Uterus (tissue), 4 donors: ENCODE measurements around the gene PTGES3L. TPM values are rescaled to one million over a fixed set of nuclear protein-coding genes. Genes with fewer than 3 reads are reported as not detected.

ENCODE experiments used
- DNase-seq, 2 donors: peaks; one replicate each; pipeline ENCODE4 v3.0.0-alpha.2; 2019 to 2020
- H3K27ac ChIP-seq, 2 donors: fragments of 200-600 bp; sonication (generic); 1 replicate in 1 of 2; 2 replicates in 1 of 2; pipeline ENCODE4 v1.5.1; 2016 to 2018
- H3K27me3 ChIP-seq, 2 donors: fragments of 200-600 bp; sonication (generic); one replicate each; pipeline ENCODE4 v1.5.1; 2018 to 2019; ENCODE audit warnings: control low read depth in 1 of 2
- H3K36me3 ChIP-seq, 2 donors: fragments of 200-600 bp; sonication (generic); one replicate each; pipeline ENCODE4 v1.5.1; 2019; ENCODE audit warnings: control low read depth in 1 of 2
- H3K4me1 ChIP-seq, 2 donors: fragments of 200-600 bp; sonication (generic); one replicate each; pipeline ENCODE4 v1.5.1; 2018 to 2019; ENCODE audit warnings: control low read depth in 1 of 2
- H3K4me3 ChIP-seq, 2 donors: fragments of 200-600 bp; sonication (generic); 1 replicate in 1 of 2; 2 replicates in 1 of 2; pipeline ENCODE4 v1.5.1; 2018 to 2019; ENCODE audit warnings: mild to moderate bottlenecking in 1 of 2
- H3K9me3 ChIP-seq, 2 donors: fragments of 200-600 bp; sonication (generic); one replicate each; pipeline ENCODE4 v1.5.1; 2019; ENCODE audit warnings: control low read depth in 1 of 2
- CTCF ChIP-seq, 4 experiments: fragments of 200-600 bp in 2 of 4; fragments of 450-650 bp in 2 of 4; sonication (generic) in 2 of 4; IDR thresholded peaks; one replicate each; pipeline ENCODE4 v1.5.1; 2016 to 2019; ENCODE audit warnings: antibody characterized with exemption in 4 of 4, mild to moderate bottlenecking in 2 of 4, moderate library complexity in 1 of 4
- POLR2A ChIP-seq, 2 donors: fragments of 450-650 bp; IDR thresholded peaks; one replicate each; pipeline ENCODE4 v1.6.1; 2016; ENCODE audit warnings: antibody characterized with exemption in 2 of 2, mild to moderate bottlenecking in 1 of 2, moderate library complexity in 1 of 2
- intact Hi-C: fragments of 100-400 bp; cut with DNase I; formaldehyde crosslinking; loops from one replicate; pipeline ENCODE4 v1.15.1; 2023; ENCODE audit warnings: low total_unique reads
- total RNA-seq, 4 donors: library from RNA; depleted of rRNA in 3 of 4; stranded (reverse); fragments of >200 nt in 3 of 4; gene quantifications; one replicate each; pipeline versions ENCODE4 v1.1.0 to v1.2.4, GENCODE V29; 2014 to 2023
- donor health status: DM: yes; HTN: yes; CAD: no.

Gene PTGES3L
- total RNA-seq, 4 donors from 2014 or later: 0.51 to 3.7 (median 1.2) TPM; not detected in 1

GRCh38 chr17:42964161-42964932, 15.5 kb downstream of the PTGES3L start, which contains the start of gene AARSD1:
Gene AARSD1, minus strand, starts transcription at chr17:42964454. Its CDS starts 14 bp downstream, at chr17:42964440.
- DNase-seq: peak; percentile 88 to 90
- TF ChIP-seq POLR2A (IDR thresholded peaks at IDR 0.05) (peak; percentile 44 to 72), CTCF (IDR thresholded peaks at IDR 0.05) (peak in 2 of 4 experiments; percentile 8 to 48)
- no peaks in the 10 kb centered on the region for H3K27me3 ChIP-seq
- no peaks in the 10 kb centered on the region for H3K4me1 ChIP-seq
- no peaks in the 10 kb centered on the region for H3K36me3 ChIP-seq
- peak within 1 kb of the TSS; percentile 57 to 74 for H3K4me3 ChIP-seq
- no peaks in the 10 kb centered on the region for H3K9me3 ChIP-seq
- peak within 1 kb of the TSS; percentile 89 to 91 for H3K27ac ChIP-seq
- intact Hi-C loops: no loop called here

GRCh38 chr17:42953669-42954068, 26.2 kb downstream of the PTGES3L start:
- intact Hi-C loops: no loop called here
- Histone ChIP-seq H3K36me3 (no peaks in the 10 kb centered on the region), H3K27me3 (no peaks in the 10 kb centered on the region), H3K4me3 (no peak overlapping the region), H3K9me3 (no peaks in the 10 kb centered on the region), H3K4me1 (no peaks in the 10 kb centered on the region), H3K27ac (no peak overlapping the region)
- TF ChIP-seq POLR2A (IDR thresholded peaks at IDR 0.05): no peak
- no peak for TF ChIP-seq CTCF (IDR thresholded peaks at IDR 0.05)
- no peak for DNase-seq

- no peak overlapping the region for H3K27ac ChIP-seq
- TF ChIP-seq CTCF (IDR thresholded peaks at IDR 0.05) (no peak), POLR2A (IDR thresholded peaks at IDR 0.05) (no peak)
- H3K4me1 ChIP-seq: no peaks in the 10 kb centered on the region
- intact Hi-C loops: no loop called here
- no peaks in the 10 kb centered on the region for H3K36me3 ChIP-seq
- H3K4me3 ChIP-seq: no peak overlapping the region
- no peaks in the 10 kb centered on the region for H3K9me3 ChIP-seq
- no peaks in the 10 kb centered on the region for H3K27me3 ChIP-seq
- no peak for DNase-seq
These were observed 29.7 kb downstream of the PTGES3L start for GRCh38 chr17:42950044-42950783.

GRCh38 chr17:42946812-42947211, 33.1 kb downstream of the PTGES3L start:
- no peak for DNase-seq
- intact Hi-C loops: no loop called here
- TF ChIP-seq CTCF (IDR thresholded peaks at IDR 0.05) (no peak), POLR2A (IDR thresholded peaks at IDR 0.05) (no peak)
- H3K4me1 ChIP-seq: no peaks in the 10 kb centered on the region
- no peak overlapping the region for H3K27ac ChIP-seq
- no peaks in the 10 kb centered on the region for H3K27me3 ChIP-seq
- H3K4me3 ChIP-seq: no peak overlapping the region
- no peaks in the 10 kb centered on the region for H3K9me3 ChIP-seq
- no peaks in the 10 kb centered on the region for H3K36me3 ChIP-seq

- intact Hi-C loops: no loop called here
These were observed 35.7 kb downstream of the PTGES3L start for GRCh38 chr17:42944211-42944610.

More at GRCh38 chr17:42944211-42944610, 35.7 kb downstream of the PTGES3L start:
- Histone ChIP-seq H3K27ac (no peak overlapping the region), H3K27me3 (no peaks in the 10 kb centered on the region), H3K9me3 (no peaks in the 10 kb centered on the region), H3K4me1 (no peaks in the 10 kb centered on the region), H3K4me3 (no peak overlapping the region), H3K36me3 (no peaks in the 10 kb centered on the region)
- DNase-seq: no peak
- TF ChIP-seq POLR2A (IDR thresholded peaks at IDR 0.05): no peak
- no peak for TF ChIP-seq CTCF (IDR thresholded peaks at IDR 0.05)
